Erythroblast (primary cell): Measurements from ENCODE around the gene SLC48A1.

Source experiments
- GATA1 ChIP-seq: IDR thresholded peaks from 2 replicates; pipeline ENCODE4 v1.6.1; 2011; ENCODE audit warnings: low read depth, mild to moderate bottlenecking, control low read depth, low read length, moderate library complexity
- POLR2A ChIP-seq: IDR thresholded peaks from 2 replicates; pipeline ENCODE4 v1.6.1; 2011; ENCODE audit warnings: mild to moderate bottlenecking, low read length

DNA sequence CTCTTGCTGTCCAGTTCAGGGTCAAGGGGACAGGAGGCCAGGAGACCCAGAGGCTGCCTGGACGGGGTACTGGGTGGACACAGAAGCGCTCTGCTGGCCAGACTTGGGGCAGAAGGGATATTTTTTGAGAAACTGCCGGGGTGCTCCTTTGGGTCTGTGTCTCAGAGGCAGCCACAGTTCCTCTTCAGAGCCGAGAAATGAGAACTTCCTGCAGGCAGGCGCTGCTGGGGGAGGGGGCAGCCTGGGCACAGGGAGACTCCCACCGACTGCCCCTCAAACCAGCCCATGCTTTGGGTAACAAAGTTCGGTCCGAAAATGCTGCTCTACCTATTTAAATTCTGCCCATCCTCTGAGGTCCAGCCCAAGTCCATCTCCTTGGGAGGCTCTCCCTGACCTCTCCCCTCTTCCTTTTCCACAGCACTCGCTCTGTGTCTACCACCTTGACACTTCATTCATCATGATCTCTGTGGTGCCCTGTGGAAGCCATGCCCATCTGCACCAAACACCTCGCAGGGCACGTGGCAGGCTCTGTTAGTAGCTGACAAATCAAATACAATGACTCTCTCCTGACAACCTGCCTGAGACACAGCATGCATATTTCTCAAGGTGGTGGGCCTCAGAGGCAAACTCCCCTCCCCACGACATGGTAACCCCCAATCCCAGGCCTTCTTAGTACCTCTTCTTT is 30.3 kb downstream of the SLC48A1 start:
- no peak for TF ChIP-seq POLR2A
- TF ChIP-seq GATA1 = no peak
